GM12874 (cell line): ENCODE data around the gene PJA1.

Source experiments
- TF ChIP-seq, protein P1 (sequence below): IDR thresholded peaks from 2 replicates; pipeline ENCODE4 v1.5.1; 2011; ENCODE audit warnings: low read depth, mild to moderate bottlenecking, control low read depth, low read length, moderate library complexity; ENCODE audit not compliant: insufficient read depth

The PJA1 gene, protein sequence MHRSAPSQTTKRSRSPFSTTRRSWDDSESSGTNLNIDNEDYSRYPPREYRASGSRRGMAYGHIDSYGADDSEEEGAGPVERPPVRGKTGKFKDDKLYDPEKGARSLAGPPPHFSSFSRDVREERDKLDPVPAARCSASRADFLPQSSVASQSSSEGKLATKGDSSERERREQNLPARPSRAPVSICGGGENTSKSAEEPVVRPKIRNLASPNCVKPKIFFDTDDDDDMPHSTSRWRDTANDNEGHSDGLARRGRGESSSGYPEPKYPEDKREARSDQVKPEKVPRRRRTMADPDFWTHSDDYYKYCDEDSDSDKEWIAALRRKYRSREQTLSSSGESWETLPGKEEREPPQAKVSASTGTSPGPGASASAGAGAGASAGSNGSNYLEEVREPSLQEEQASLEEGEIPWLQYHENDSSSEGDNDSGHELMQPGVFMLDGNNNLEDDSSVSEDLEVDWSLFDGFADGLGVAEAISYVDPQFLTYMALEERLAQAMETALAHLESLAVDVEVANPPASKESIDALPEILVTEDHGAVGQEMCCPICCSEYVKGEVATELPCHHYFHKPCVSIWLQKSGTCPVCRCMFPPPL

DNA sequence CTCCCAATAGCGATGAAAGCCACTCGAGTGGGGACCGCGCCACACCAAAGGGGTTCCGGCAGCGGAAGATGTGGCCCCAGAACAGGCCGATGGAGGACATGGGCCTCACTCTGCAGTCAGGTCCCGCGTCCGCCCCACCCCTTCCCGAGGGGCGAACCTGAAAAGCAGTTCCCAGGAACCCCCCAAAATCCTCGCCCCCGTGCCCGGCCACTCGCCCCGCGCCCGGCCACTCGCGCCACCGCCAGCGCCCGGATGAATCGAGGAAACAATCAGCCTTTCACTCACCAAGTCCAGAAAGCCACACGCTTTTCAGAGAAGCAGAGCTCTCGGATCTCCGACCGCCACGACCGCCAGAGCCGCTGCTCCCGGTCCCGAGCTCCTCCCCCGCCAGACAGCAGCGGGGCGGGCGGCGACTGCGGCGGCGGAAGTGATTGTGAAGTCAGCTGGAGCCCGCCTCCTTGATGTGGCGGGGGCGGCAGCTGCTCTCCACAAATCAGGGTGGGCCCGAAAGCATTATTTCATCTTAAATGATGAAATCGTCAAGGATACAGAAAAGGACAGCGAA is at the start of gene PJA1:
Gene PJA1 (minus strand): TSS at position 367 of the 565 bp plus-strand sequence. CDS start 2,380 bp downstream, outside the sequence.
- TF ChIP-seq, protein P1, sequence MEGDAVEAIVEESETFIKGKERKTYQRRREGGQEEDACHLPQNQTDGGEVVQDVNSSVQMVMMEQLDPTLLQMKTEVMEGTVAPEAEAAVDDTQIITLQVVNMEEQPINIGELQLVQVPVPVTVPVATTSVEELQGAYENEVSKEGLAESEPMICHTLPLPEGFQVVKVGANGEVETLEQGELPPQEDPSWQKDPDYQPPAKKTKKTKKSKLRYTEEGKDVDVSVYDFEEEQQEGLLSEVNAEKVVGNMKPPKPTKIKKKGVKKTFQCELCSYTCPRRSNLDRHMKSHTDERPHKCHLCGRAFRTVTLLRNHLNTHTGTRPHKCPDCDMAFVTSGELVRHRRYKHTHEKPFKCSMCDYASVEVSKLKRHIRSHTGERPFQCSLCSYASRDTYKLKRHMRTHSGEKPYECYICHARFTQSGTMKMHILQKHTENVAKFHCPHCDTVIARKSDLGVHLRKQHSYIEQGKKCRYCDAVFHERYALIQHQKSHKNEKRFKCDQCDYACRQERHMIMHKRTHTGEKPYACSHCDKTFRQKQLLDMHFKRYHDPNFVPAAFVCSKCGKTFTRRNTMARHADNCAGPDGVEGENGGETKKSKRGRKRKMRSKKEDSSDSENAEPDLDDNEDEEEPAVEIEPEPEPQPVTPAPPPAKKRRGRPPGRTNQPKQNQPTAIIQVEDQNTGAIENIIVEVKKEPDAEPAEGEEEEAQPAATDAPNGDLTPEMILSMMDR, result no peak

DNA sequence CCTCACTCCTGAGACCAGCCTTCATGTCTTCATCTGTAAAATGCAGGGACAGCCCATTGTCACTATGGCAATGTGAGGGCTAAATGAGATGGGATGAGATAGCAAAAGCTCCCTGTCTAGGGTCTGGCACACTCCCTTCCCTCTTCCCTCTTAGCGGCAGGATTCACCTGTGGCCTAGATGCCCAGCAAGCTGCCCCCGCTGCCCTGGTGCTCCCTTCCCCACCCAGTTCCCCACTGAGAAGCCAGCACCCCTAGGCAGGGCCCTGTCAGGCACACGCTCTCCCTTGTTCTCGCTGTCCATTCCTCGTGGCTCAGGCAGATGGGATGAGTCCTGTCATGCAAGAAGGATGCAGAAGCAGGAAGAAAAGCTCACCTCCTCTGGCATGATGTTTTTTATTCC is 49.2 kb upstream of the PJA1 start:
- TF ChIP-seq, protein P1, result no peak

DNA sequence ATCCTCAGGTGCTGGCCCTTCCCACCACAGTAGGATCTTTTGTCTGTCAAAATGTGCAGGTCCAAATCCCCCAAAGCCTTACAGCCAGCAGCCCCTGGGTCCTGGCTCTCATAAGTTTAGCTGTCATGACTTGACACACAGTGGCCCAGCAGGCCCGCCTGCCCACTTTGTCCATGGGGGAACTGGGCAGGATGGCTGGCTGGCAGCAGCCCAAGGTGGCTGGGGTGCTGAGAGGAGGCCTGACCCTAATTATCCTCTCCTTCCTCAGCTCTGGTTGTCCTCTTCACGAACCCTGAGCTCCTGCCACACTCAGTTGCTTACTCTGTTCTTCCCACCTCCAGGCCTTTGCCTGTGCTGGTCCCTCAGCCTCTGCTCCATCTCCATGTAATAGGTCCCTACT is 46.4 kb upstream of the PJA1 start:
- TF ChIP-seq, protein P1, result no peak

DNA sequence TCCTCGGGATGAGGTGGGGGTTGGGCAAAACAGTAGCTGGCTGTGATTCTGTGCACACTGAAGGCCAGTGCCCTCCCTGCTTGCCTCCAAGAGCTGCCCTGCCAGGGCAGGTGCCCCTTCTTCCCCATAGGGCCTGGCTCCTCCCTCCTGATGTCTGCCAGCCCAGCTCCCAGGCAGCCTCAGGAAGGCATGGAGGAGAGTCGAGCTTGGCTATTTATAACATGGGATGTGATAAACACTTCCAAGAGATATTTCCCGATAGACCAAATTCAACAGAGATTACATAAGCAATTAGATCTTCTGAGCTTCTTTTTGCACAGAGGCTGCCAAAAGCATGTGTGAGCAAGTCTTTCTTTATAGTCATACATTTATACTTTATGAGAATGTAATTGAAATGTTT is 45.3 kb upstream of the PJA1 start:
- TF ChIP-seq, protein P1, result no peak

DNA sequence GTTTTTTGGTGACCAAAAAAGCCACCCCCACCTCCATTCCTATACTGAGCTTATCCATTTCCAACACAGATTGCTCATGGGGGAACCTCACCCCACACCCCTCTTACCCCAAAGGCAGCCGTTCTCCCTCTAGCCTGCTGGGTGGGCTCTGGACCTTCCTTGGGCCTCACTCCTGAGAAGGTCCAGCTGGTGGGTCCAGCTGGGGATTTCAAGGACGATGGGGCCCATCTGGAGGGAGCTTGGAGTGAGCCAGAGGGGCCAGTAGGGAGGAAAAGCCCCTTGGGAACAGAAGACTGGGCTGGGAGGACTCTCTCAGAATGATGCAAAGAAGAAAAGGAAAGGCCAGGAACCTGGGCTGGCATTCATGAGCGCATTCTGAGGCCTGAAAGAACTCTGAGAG is 42.0 kb upstream of the PJA1 start:
- TF ChIP-seq, protein P1, result no peak

DNA sequence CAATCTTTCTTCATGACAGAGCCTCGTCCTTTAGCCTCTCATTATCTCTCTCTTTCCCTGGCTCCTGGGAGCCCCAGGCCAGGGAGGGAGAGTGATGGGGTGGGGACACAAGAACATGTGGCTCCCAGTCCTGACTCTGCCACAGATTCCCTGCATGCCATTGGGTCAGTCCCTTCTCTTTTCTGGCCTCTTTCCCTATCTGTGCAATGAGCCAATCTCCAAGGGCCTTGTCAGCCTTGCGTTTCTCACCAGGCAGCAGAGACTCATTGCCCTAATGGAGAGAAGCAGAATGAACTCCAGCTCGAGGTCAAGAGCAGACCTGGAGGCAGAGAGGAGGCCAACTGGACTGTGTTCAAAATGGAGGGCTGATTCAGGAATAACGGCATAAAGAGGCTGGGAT is 38.4 kb upstream of the PJA1 start:
- TF ChIP-seq, protein P1, result no peak

DNA sequence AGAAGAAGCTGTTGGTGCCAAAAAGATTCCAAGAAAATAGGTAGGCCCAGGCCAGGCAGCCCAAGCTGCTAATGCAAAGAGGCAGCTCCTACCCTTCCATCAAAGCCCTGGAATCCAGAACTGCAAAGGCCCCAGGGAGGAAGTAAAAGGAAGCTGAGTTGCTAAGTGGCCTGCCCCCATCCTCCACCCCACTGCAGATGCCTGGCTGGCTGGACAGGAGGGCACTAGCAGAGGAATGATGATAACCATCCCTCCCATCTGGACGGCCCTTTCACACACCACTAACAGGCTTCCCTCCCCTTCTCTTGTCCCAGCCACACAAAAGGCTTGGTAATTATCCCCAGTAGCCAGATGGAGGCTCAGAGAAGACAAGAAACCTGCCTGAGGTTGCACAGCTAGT is 32.4 kb upstream of the PJA1 start:
- TF ChIP-seq, protein P1, result no peak
